ENCODE results near the gene CCDC92. TPM values are rescaled to one million over a fixed set of nuclear protein-coding genes. Genes with fewer than 3 reads are reported as not detected.
A peak's percentile ranks its signal among the peaks of the same experiment; 100 is the strongest.

The CCDC92 gene
- total and polyA plus RNA-seq, 2 of the 13 experiments (the other 11 are each of a cell fraction or from before 2014, with no cell fraction given): 5.4 to 14.7 TPM

GRCh38 chr12:123948796-123949769, 23.5 kb downstream of the CCDC92 start (continued):
- TF ChIP-seq ZNF350 (CRISPR knock-in tag; IDR thresholded peaks at IDR 0.05; ENCODE audit: borderline replicate concordance, low read depth) (0 out of 2 replicates have a peak, but pooled peaks have one; percentile 25), HMG20A (CRISPR knock-in tag; IDR thresholded peaks at IDR 0.05; ENCODE audit: borderline replicate concordance) (peak; percentile 32; the same call in 1 of the 2 replicates), ZNF331 (CRISPR knock-in tag; IDR thresholded peaks at IDR 0.05) (0 out of 2 replicates have a peak, but pooled peaks have one; percentile 40), ZBTB10 (CRISPR knock-in tag; IDR thresholded peaks at IDR 0.05; ENCODE audit: borderline replicate concordance) (no peak), ZNF7 (CRISPR knock-in tag; IDR thresholded peaks at IDR 0.05) (no peak), SYNCRIP (IDR thresholded peaks at IDR 0.05; ENCODE audit: insufficient read depth, low read depth, low read length) (no peak), ZNF503 (CRISPR knock-in tag; IDR thresholded peaks at IDR 0.05) (no peak), ZNF687 (CRISPR knock-in tag; IDR thresholded peaks at IDR 0.05) (peak; percentile 62), ZNF782 (CRISPR knock-in tag; IDR thresholded peaks at IDR 0.05; ENCODE audit: borderline replicate concordance) (no peak), ZNF709 (CRISPR knock-in tag; IDR thresholded peaks at IDR 0.05) (no peak), TBX2 (CRISPR knock-in tag; IDR thresholded peaks at IDR 0.05; ENCODE audit: borderline replicate concordance) (peak; percentile 48; the same call in 1 of the 2 replicates), RAD51 (IDR thresholded peaks at IDR 0.05; ENCODE audit: borderline replicate concordance) (no peak), NAIF1 (CRISPR knock-in tag; IDR thresholded peaks at IDR 0.05; ENCODE audit: borderline replicate concordance) (no peak), FOXM1 (CRISPR knock-in tag; IDR thresholded peaks at IDR 0.05) (no peak), SNRNP70 (IDR thresholded peaks at IDR 0.05; ENCODE audit: low read depth, low read length) (no peak), HIC2 (CRISPR knock-in tag; IDR thresholded peaks at IDR 0.05; ENCODE audit: low read depth) (0 out of 2 replicates have a peak, but pooled peaks have one; percentile 14), ZNF557 (CRISPR knock-in tag; IDR thresholded peaks at IDR 0.05) (no peak)

Data from HepG2 (cell line).